ENCODE results near the gene AK1.

DNA sequence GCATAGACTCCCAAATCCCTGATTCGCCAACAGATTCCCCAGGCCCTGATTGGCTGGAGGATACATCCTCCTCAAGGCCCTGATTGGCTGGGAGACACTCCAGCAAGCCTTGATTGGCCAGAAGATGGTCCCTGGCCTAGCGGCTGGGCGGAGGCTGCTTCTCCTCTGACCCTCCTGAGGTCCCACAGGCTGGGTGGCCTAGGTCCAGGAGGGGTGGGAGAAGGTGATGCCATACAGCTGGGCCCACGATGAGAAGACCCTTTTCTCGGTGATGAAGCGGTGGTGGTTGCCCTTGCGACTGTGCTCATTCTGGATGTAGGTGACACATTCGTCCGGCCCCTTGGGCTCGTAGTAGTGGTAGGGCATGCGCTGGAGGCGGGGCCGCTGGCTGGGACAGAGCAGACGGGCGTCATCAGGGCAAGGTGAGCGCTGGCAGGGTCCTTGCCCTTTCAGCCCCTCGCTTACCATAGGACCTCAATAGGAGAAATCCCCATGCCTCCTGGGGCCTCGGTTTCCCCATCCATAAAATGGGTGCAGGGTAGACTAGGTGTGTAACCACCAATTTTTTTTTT lies 9.0 kb upstream of the AK1 start:
- TF ChIP-seq, protein P1, sequence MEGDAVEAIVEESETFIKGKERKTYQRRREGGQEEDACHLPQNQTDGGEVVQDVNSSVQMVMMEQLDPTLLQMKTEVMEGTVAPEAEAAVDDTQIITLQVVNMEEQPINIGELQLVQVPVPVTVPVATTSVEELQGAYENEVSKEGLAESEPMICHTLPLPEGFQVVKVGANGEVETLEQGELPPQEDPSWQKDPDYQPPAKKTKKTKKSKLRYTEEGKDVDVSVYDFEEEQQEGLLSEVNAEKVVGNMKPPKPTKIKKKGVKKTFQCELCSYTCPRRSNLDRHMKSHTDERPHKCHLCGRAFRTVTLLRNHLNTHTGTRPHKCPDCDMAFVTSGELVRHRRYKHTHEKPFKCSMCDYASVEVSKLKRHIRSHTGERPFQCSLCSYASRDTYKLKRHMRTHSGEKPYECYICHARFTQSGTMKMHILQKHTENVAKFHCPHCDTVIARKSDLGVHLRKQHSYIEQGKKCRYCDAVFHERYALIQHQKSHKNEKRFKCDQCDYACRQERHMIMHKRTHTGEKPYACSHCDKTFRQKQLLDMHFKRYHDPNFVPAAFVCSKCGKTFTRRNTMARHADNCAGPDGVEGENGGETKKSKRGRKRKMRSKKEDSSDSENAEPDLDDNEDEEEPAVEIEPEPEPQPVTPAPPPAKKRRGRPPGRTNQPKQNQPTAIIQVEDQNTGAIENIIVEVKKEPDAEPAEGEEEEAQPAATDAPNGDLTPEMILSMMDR (IDR thresholded peaks at IDR 0.05 in 2 of 3, conservative IDR thresholded peaks at IDR 0.05 in 1 of 3; ENCODE audit: control insufficient read depth in 2 of 3, extremely low read depth in 1 of 3, insufficient read depth in 1 of 3, low read depth in 3 of 3, low read length in 3 of 3), result no peak
- peak; percentile 38 for TF ChIP-seq FOS (IDR thresholded peaks at IDR 0.05; ENCODE audit: borderline replicate concordance, extremely low read depth, insufficient read length)
- TF ChIP-seq ETV6 (conservative IDR thresholded peaks at IDR 0.05 in 1 of 2, IDR thresholded peaks at IDR 0.05 in 1 of 2; ENCODE audit: borderline replicate concordance in 1 of 2, low read depth in 1 of 2), result no peak
- TF ChIP-seq, protein P2, sequence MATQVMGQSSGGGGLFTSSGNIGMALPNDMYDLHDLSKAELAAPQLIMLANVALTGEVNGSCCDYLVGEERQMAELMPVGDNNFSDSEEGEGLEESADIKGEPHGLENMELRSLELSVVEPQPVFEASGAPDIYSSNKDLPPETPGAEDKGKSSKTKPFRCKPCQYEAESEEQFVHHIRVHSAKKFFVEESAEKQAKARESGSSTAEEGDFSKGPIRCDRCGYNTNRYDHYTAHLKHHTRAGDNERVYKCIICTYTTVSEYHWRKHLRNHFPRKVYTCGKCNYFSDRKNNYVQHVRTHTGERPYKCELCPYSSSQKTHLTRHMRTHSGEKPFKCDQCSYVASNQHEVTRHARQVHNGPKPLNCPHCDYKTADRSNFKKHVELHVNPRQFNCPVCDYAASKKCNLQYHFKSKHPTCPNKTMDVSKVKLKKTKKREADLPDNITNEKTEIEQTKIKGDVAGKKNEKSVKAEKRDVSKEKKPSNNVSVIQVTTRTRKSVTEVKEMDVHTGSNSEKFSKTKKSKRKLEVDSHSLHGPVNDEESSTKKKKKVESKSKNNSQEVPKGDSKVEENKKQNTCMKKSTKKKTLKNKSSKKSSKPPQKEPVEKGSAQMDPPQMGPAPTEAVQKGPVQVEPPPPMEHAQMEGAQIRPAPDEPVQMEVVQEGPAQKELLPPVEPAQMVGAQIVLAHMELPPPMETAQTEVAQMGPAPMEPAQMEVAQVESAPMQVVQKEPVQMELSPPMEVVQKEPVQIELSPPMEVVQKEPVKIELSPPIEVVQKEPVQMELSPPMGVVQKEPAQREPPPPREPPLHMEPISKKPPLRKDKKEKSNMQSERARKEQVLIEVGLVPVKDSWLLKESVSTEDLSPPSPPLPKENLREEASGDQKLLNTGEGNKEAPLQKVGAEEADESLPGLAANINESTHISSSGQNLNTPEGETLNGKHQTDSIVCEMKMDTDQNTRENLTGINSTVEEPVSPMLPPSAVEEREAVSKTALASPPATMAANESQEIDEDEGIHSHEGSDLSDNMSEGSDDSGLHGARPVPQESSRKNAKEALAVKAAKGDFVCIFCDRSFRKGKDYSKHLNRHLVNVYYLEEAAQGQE (IDR thresholded peaks at IDR 0.05; ENCODE audit: low read depth, low read length), result no peak
- no peak for TF ChIP-seq CREB1 (IDR thresholded peaks at IDR 0.05; ENCODE audit: low read depth)
- no peak for TF ChIP-seq NR2C2 (IDR thresholded peaks at IDR 0.05; ENCODE audit: borderline replicate concordance, control insufficient read depth, insufficient read length, low read depth)
- no peak for TF ChIP-seq ZNF384 (IDR thresholded peaks at IDR 0.05; ENCODE audit: borderline replicate concordance, low read depth, low read length)
- TF ChIP-seq, protein P3, sequence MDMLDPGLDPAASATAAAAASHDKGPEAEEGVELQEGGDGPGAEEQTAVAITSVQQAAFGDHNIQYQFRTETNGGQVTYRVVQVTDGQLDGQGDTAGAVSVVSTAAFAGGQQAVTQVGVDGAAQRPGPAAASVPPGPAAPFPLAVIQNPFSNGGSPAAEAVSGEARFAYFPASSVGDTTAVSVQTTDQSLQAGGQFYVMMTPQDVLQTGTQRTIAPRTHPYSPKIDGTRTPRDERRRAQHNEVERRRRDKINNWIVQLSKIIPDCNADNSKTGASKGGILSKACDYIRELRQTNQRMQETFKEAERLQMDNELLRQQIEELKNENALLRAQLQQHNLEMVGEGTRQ (IDR thresholded peaks at IDR 0.05; ENCODE audit: borderline replicate concordance, low read depth, low read length), result no peak

Data from GM12878 (cell line).